Activated T-helper 1 cell treated with Interleukin-2 at 50 U/mL for 16 hours (primary cell): Measurements from ENCODE around the gene POFUT1.
"Not testable (repeated sequence)": the region's sequence is repeated elsewhere in the genome, so short reads cannot be mapped to it uniquely, and the experiment has no call there.

Experiments used
- DNase-seq: peaks from one replicate; pipeline ENCODE4 v3.0.0-alpha.2; 2020; ENCODE audit warnings: low read depth

POFUT1 gene

GRCh38 chr20:32207626-32208498 lies at the start of gene POFUT1, which contains the start of gene PLAGL2:
Gene POFUT1 (plus strand): TSS chr20:32207880. CDS start chr20:32207942, 62 bp downstream.
Gene PLAGL2 (minus strand): TSS chr20:32207743. CDS start chr20:32202178, 5,565 bp downstream.
- peak; percentile 83 for DNase-seq

- no peak for DNase-seq
These were observed 49.3 kb upstream of the POFUT1 start for GRCh38 chr20:32158351-32158750.

GRCh38 chr20:32158943-32159660 lies 48.6 kb upstream of the POFUT1 start:
- no peak for DNase-seq

GRCh38 chr20:32159766-32160221 lies 47.9 kb upstream of the POFUT1 start:
- no peak for DNase-seq

- DNase-seq: no peak
These were observed 47.3 kb upstream of the POFUT1 start for GRCh38 chr20:32160341-32160740.

- DNase-seq: no peak
These were observed 45.3 kb upstream of the POFUT1 start for GRCh38 chr20:32162351-32162750.

GRCh38 chr20:32163951-32164350 lies 43.7 kb upstream of the POFUT1 start:
- no peak for DNase-seq

GRCh38 chr20:32164984-32165735 lies 42.5 kb upstream of the POFUT1 start:
- DNase-seq: no peak

- DNase-seq: no peak
These were observed 41.7 kb upstream of the POFUT1 start for GRCh38 chr20:32165836-32166545.

GRCh38 chr20:32167552-32167951 lies 40.1 kb upstream of the POFUT1 start:
- no peak for DNase-seq

- DNase-seq: no peak
These were observed 39.3 kb upstream of the POFUT1 start for GRCh38 chr20:32168184-32168910.

GRCh38 chr20:32177696-32178095 lies 30.0 kb upstream of the POFUT1 start:
- not testable (repeated sequence) for DNase-seq

GRCh38 chr20:32179515-32179914 lies 28.2 kb upstream of the POFUT1 start:
- DNase-seq: no peak

GRCh38 chr20:32179934-32180333 lies 27.7 kb upstream of the POFUT1 start:
- no peak for DNase-seq

- DNase-seq: no peak
These were observed 26.1 kb upstream of the POFUT1 start for GRCh38 chr20:32181606-32182005.

GRCh38 chr20:32183947-32184635 lies 23.6 kb upstream of the POFUT1 start:
- no peak for DNase-seq

GRCh38 chr20:32184961-32185603 lies 22.6 kb upstream of the POFUT1 start:
- no peak for DNase-seq

GRCh38 chr20:32186506-32186905 lies 21.2 kb upstream of the POFUT1 start:
- no peak for DNase-seq

GRCh38 chr20:32188376-32189122 lies 19.1 kb upstream of the POFUT1 start:
- DNase-seq: no peak
